Esophagus squamous epithelium (tissue), 4 donors: ENCODE data around the gene FBXL15.

Experiments used
- POLR2A ChIP-seq, 4 donors: fragments of 450-650 bp; IDR thresholded peaks; one replicate each; pipeline ENCODE4 v1.6.1; 2017; ENCODE audit warnings: antibody characterized with exemption in 4 of 4, mild to moderate bottlenecking in 4 of 4, moderate library complexity in 3 of 4
- TF ChIP-seq, protein P1 (sequence below), 6 experiments: fragments of 450-650 bp in 4 of 6; fragments of 200-600 bp in 2 of 6; sonication (generic) in 2 of 6; IDR thresholded peaks; one replicate each; pipeline ENCODE4 v1.5.1; 2016 to 2019; ENCODE audit warnings: antibody characterized with exemption in 6 of 6, mild to moderate bottlenecking in 4 of 6, moderate library complexity in 4 of 6

DNA sequence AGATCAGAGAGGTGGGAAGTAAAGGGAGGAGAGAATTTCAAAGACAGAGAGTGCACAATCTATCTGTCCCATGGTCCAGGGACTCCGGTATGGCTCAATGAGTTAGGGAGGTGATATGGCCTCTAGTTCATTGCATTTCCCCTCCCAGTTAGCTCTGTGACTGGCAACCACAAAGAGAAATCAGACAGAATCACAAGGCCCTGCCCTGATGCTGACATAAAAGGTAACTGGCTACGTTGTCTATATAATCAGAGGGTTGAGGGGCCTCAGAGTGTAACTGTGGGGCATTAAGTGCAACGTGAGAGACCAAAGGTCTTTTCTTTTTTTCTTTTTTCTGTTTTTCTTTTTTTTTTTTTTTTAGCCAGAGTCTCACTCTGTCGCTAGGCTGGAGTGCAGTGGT is 38.0 kb downstream of the FBXL15 start:
- TF ChIP-seq POLR2A (IDR thresholded peaks at IDR 0.05): no peak
- TF ChIP-seq, protein P1, sequence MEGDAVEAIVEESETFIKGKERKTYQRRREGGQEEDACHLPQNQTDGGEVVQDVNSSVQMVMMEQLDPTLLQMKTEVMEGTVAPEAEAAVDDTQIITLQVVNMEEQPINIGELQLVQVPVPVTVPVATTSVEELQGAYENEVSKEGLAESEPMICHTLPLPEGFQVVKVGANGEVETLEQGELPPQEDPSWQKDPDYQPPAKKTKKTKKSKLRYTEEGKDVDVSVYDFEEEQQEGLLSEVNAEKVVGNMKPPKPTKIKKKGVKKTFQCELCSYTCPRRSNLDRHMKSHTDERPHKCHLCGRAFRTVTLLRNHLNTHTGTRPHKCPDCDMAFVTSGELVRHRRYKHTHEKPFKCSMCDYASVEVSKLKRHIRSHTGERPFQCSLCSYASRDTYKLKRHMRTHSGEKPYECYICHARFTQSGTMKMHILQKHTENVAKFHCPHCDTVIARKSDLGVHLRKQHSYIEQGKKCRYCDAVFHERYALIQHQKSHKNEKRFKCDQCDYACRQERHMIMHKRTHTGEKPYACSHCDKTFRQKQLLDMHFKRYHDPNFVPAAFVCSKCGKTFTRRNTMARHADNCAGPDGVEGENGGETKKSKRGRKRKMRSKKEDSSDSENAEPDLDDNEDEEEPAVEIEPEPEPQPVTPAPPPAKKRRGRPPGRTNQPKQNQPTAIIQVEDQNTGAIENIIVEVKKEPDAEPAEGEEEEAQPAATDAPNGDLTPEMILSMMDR (IDR thresholded peaks at IDR 0.05): no peak
